WERI-Rb-1 (cell line): ENCODE data around the gene ETHE1.
A peak's percentile ranks its signal among the peaks of the same experiment; 100 is the strongest.

Experiments used
- DNase-seq: peaks from one replicate; pipeline ENCODE4 v3.0.0-alpha.2; 2020
- H3K27ac ChIP-seq: fragments of 250-450 bp; sonication (Bioruptor Pico); 2 replicates; pipeline ENCODE4 v1.5.1; 2020; ENCODE audit warnings: mild to moderate bottlenecking, moderate library complexity
- H3K27me3 ChIP-seq: fragments of 250-450 bp; sonication (Bioruptor Pico); 2 replicates; pipeline ENCODE4 v1.5.1; 2021; ENCODE audit warnings: mild to moderate bottlenecking, low read depth, moderate library complexity; ENCODE audit not compliant: insufficient read depth, severe bottlenecking
- H3K36me3 ChIP-seq: fragments of 250-450 bp; sonication (Bioruptor Pico); 2 replicates; pipeline ENCODE4 v1.5.1; 2020; ENCODE audit warnings: mild to moderate bottlenecking, moderate library complexity
- H3K4me3 ChIP-seq: 2 replicates; pipeline ENCODE4 v1.5.1; 2011; ENCODE audit warnings: low read depth, mild to moderate bottlenecking, control low read depth, low read length
- H3K9me3 ChIP-seq: fragments of 250-450 bp; sonication (Bioruptor Pico); 2 replicates; pipeline ENCODE4 v1.5.1; 2021; ENCODE audit warnings: mild to moderate bottlenecking, moderate library complexity; ENCODE audit not compliant: severe bottlenecking
- CTCF ChIP-seq: IDR thresholded peaks from 2 replicates; pipeline ENCODE4 v1.5.1; 2011; ENCODE audit warnings: low read depth, mild to moderate bottlenecking, control low read depth, inconsistent platforms, low read length

Gene ETHE1

GRCh38 chr19:43462785-43463380 is 64.1 kb downstream of the ETHE1 start:
- Histone ChIP-seq H3K9me3 (no peaks in the 10 kb centered on the region), H3K27ac (peak overlapping the region; percentile 21; the same call in 1 of the 2 replicates), H3K4me3 (peak overlapping the region; percentile 70), H3K27me3 (no peaks in the 10 kb centered on the region), H3K36me3 (no peaks in the 10 kb centered on the region)
- no peak for DNase-seq
- no peak for TF ChIP-seq CTCF

GRCh38 chr19:43462383-43462782 is 64.6 kb downstream of the ETHE1 start:
- no peak overlapping the region for H3K27ac ChIP-seq
- no peak for DNase-seq
- no peaks in the 10 kb centered on the region for H3K9me3 ChIP-seq
- no peaks in the 10 kb centered on the region for H3K36me3 ChIP-seq
- H3K27me3 ChIP-seq: no peaks in the 10 kb centered on the region
- H3K4me3 ChIP-seq: no peak overlapping the region
- TF ChIP-seq CTCF: no peak

- H3K36me3 ChIP-seq: no peaks in the 10 kb centered on the region
- no peak for TF ChIP-seq CTCF
- DNase-seq: no peak
- H3K27me3 ChIP-seq: no peaks in the 10 kb centered on the region
- no peaks in the 10 kb centered on the region for H3K9me3 ChIP-seq
- no peak overlapping the region for H3K27ac ChIP-seq
- no peak overlapping the region for H3K4me3 ChIP-seq
Measured at GRCh38 chr19:43461303-43461702, 65.7 kb downstream of the ETHE1 start.

GRCh38 chr19:43460362-43461016 is 66.5 kb downstream of the ETHE1 start:
- Histone ChIP-seq H3K9me3 (no peaks in the 10 kb centered on the region), H3K27me3 (no peaks in the 10 kb centered on the region), H3K27ac (no peak overlapping the region), H3K4me3 (no peak overlapping the region), H3K36me3 (no peaks in the 10 kb centered on the region)
- TF ChIP-seq CTCF: no peak
- DNase-seq: no peak

GRCh38 chr19:43457809-43458208 is 69.2 kb downstream of the ETHE1 start:
- Histone ChIP-seq H3K9me3 (no peaks in the 10 kb centered on the region), H3K27me3 (no peaks in the 10 kb centered on the region), H3K4me3 (no peak overlapping the region), H3K27ac (no peak overlapping the region), H3K36me3 (no peaks in the 10 kb centered on the region)
- DNase-seq: no peak
- TF ChIP-seq CTCF: no peak
